Omental fat pad (tissue), 4 donors: ENCODE measurements around the gene CFAP46. TPM values are rescaled to one million over a fixed set of nuclear protein-coding genes. Genes with fewer than 3 reads are reported as not detected.
"Not testable (repeated sequence)": the region's sequence is repeated elsewhere in the genome, so short reads cannot be mapped to it uniquely, and the experiment has no call there.

Experiments
- ATAC-seq: fragments of 150-250 bp; one replicate; pipeline ENCODE4 v1.9.1; 2016; ENCODE audit warnings: mild to moderate bottlenecking, moderate library complexity; ENCODE audit not compliant: low FRiP score
- DNase-seq: peaks from one replicate; pipeline ENCODE4 v3.0.0-alpha.2; 2019; ENCODE audit warnings: low spot score
- CTCF ChIP-seq, 3 donors: fragments of 450-650 bp; IDR thresholded peaks; one replicate each; pipeline ENCODE4 v1.5.1; 2016 to 2017; ENCODE audit warnings: antibody characterized with exemption in 3 of 3, mild to moderate bottlenecking in 3 of 3, moderate library complexity in 2 of 3
- total RNA-seq, 4 donors: library from RNA; depleted of rRNA; stranded (reverse); fragments of >200 nt; gene quantifications; one replicate each; pipeline ENCODE4 v1.1.0, GENCODE V29; 2016

CFAP46 gene
- total RNA-seq, 4 donors from 2014 or later = 0.24 to 0.37 TPM; not detected in 2

GRCh38 chr10:132828681-132829080 is 113.7 kb downstream of the CFAP46 start:
- DNase-seq (no peak), ATAC-seq (no peak)
- no peak for TF ChIP-seq CTCF (IDR thresholded peaks at IDR 0.05)

GRCh38 chr10:132827861-132828539 is 114.4 kb downstream of the CFAP46 start:
- ATAC-seq (no peak), DNase-seq (no peak)
- TF ChIP-seq CTCF (IDR thresholded peaks at IDR 0.05) = no peak

GRCh38 chr10:132827423-132827789 is 115.0 kb downstream of the CFAP46 start:
- ATAC-seq (no peak), DNase-seq (no peak)
- TF ChIP-seq CTCF (IDR thresholded peaks at IDR 0.05) = no peak

GRCh38 chr10:132826524-132827422 is 115.6 kb downstream of the CFAP46 start:
- no peak for TF ChIP-seq CTCF (IDR thresholded peaks at IDR 0.05)
- no peak for ATAC-seq
- no peak for DNase-seq

- DNase-seq, ATAC-seq: not testable (repeated sequence)
These were observed 116.4 kb downstream of the CFAP46 start for GRCh38 chr10:132825783-132826523.

- DNase-seq = no peak
- ATAC-seq = no peak
- no peak for TF ChIP-seq CTCF (IDR thresholded peaks at IDR 0.05)
These were observed 122.3 kb downstream of the CFAP46 start for GRCh38 chr10:132820056-132820455.

- no peak for ATAC-seq
- no peak for TF ChIP-seq CTCF (IDR thresholded peaks at IDR 0.05)
- DNase-seq = no peak
These were observed 124.6 kb downstream of the CFAP46 start for GRCh38 chr10:132817701-132818211.
